HFF-Myc (cell line): ENCODE data around the gene EFCAB5.
A peak's percentile ranks its signal among the peaks of the same experiment; 100 is the strongest.
"Not testable (repeated sequence)": the region's sequence is repeated elsewhere in the genome, so short reads cannot be mapped to it uniquely, and the experiment has no call there.

Experiments used
- DNase-seq: peaks from one replicate; pipeline ENCODE4 v3.0.0-alpha.2; 2011; ENCODE audit warnings: low read depth; ENCODE audit errors: extremely low read depth
- H3K4me3 ChIP-seq: replicated peaks from 2 replicates; pipeline ENCODE4 v1.5.1; 2011; ENCODE audit warnings: low read depth, mild to moderate bottlenecking, control low read depth, low read length
- TF ChIP-seq, protein P1 (sequence below): IDR thresholded peaks from 2 replicates; pipeline ENCODE4 v1.5.1; 2012; ENCODE audit warnings: mild to moderate bottlenecking, low read depth, low read length, control low read depth; ENCODE audit errors: missing control alignments

EFCAB5 gene

DNA sequence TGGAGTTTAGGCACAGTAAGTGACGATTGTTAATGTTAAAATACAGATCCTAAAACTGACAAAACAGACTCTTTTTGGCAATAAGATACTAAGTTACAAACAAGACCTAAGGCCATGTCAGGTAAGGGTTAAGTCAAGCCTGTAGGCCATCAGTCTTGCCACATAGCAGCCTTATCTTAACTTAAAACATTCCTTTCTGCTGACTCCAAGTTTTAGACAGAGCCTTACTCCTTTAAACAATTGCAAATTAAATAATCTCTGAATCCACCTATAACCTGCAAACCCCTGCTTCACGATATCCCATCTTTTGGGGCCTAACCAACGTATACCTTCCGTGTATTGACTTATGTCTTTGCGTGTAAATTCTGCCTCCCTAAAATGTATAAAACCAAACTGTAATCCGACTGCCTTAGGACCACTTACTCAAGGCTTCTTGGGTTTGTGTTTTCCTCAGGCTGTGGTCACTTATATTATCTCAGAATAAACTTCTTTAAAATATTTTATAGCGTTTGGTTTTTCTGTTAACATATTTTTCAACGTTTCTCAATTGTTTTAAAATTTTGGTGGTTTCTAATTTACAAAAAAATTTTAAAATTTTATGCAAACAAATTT lies 64.4 kb downstream of the EFCAB5 start:
- H3K4me3 ChIP-seq: no peak overlapping the region
- TF ChIP-seq, protein P1, sequence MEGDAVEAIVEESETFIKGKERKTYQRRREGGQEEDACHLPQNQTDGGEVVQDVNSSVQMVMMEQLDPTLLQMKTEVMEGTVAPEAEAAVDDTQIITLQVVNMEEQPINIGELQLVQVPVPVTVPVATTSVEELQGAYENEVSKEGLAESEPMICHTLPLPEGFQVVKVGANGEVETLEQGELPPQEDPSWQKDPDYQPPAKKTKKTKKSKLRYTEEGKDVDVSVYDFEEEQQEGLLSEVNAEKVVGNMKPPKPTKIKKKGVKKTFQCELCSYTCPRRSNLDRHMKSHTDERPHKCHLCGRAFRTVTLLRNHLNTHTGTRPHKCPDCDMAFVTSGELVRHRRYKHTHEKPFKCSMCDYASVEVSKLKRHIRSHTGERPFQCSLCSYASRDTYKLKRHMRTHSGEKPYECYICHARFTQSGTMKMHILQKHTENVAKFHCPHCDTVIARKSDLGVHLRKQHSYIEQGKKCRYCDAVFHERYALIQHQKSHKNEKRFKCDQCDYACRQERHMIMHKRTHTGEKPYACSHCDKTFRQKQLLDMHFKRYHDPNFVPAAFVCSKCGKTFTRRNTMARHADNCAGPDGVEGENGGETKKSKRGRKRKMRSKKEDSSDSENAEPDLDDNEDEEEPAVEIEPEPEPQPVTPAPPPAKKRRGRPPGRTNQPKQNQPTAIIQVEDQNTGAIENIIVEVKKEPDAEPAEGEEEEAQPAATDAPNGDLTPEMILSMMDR: no peak
- no peak for DNase-seq

DNA sequence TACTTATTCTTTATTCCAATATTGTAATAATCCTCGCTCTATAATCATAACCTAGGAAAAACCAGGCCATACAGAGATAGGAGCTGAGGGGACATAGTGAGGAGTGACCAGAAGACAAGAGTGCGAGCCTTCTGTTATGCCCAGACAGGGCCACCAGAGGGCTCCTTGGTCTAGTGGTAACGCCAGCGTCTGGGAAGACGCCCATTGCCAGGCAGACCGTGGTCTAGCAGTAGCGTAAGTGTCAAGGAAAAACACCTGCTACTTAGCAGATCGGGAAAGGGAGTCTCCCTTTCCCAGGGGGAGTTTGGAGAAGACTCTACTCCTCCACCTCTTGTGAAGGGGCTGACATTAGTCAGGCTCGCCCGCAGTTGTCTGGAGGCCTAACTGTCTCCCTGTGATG lies 70.5 kb downstream of the EFCAB5 start:
- TF ChIP-seq, protein P1: peak; percentile 12
- DNase-seq, H3K4me3 ChIP-seq: not testable (repeated sequence)

DNA sequence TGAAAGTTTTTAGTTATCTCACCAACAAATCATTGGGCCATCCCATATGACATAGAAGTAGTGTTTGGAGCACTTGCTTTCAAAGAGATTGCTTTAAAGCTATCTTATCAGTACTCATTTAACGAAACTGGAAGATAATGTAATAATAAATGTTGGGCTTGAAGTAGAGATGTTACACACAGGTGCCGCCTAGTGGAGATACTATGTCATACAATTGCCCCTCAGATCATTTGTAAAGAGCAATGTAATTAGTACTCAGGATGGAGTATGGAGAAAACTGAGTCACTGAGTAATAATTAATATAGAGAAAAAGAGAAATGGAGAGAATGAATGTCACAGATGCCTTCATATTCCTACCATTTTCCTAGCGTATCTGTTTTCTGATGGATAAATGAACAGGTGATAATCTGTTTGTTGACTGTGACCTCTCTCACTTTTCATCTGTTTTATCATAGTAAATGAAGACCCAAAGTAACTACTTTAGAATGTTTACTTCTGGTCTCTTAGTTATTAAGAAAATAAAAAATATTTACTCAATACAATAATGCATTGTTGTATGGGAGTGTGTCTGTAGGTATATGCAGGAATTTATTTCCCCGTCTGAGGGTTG lies 80.4 kb downstream of the EFCAB5 start:
- peak; percentile 31 for DNase-seq
- TF ChIP-seq, protein P1: peak; percentile 67

GRCh38 chr17:30025325-30025724 lies 83.9 kb downstream of the EFCAB5 start:
- not testable (repeated sequence) for H3K4me3 ChIP-seq, DNase-seq

More for the DNA sequence above, 80.4 kb downstream of the EFCAB5 start:
- H3K4me3 ChIP-seq: no peak overlapping the region

GRCh38 chr17:30027676-30028075 lies 86.2 kb downstream of the EFCAB5 start:
- TF ChIP-seq, protein P1: no peak
- DNase-seq: no peak
- H3K4me3 ChIP-seq: no peak overlapping the region

DNA sequence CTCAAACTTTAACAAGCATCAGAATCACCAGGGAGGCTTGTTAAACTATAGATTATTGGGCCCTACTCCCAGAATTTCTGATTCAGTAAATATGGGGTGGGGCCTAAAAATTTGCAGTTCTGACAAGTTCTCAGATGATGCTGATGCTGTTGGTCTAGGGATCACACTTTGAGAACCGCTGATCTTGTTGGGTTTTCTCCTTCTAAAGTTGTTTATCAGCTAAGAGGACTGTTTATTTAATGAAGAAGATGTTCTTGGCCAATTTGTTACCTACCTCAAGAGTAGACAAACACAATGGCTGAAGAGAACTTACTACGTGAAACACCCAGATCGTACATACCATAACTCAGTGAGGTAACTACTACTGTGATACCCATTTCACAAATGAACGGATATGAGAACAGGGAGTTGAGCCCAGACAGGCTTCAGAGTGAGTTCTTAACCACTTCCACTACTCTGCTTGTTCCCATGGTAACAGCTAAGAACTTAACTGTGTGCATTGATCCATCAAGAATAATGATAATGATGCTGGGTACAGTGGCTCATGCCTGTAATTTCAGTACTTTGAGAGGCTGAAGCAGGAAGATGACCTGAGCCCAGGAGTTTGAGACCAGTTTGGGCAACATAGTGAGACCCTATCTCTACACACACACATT lies 89.9 kb downstream of the EFCAB5 start:
- no peak for DNase-seq
- H3K4me3 ChIP-seq: no peak overlapping the region
- TF ChIP-seq, protein P1: no peak

DNA sequence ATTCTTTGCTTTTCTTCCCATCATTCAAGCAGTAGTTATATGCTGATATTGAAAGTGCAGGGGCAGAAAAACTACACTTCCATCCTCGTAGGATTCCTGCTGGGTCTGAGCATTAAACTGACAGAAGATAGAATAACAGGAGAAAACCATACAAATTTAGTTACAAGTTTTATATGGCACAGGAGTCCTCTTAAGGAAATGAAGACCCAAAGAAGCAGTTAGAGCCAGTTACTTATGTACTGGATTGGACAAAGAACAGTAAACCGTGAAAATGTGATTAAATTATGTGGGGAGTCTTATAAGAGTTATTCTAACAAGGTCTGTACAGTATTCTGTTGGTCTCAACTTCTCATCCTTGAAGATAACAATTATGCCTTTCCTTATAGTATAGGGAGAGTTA lies 93.9 kb downstream of the EFCAB5 start:
- no peak for DNase-seq
- no peak overlapping the region for H3K4me3 ChIP-seq
- TF ChIP-seq, protein P1: no peak

DNA sequence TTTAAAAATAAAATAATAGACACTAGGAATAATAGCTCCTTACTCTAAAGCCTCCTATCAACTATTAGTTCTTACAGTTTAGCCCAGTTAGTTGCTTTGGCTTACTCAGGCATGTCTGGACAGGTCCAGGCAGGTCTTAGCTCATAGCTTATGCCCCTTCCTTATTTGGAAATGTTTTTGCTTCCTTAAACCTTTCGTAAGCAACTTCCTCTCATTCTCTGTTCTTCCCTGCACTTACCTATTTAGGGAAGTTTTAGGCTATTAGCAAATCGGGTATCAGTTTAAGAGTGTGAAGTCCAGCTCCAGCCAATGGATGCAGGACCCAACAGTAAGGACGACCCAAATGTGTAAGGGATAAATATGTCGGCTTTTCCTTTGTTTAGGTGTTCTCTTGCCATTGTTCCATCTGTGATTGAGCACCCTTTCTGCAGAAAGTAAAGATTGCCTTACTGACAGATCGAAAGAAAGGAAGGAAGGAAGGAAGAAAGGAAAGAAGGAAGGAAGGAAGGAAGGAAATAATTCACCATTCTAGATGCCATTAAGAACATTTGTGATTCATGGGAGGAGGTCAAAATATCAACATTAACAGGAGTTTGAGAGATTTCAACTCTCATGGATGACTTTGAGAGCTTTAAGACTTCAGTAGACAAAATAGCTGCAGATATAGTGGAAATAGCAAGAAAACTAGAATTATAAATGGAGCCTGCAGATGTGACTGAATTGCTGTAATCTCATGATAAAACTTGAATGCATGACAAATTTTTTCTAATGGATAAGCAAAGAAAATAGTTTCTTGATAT lies 99.5 kb downstream of the EFCAB5 start:
- DNase-seq: peak; percentile 63
- not testable (repeated sequence) for H3K4me3 ChIP-seq
